GM21390 (cell line): ENCODE results near the gene SLC6A11.

Experiments used
- ATAC-seq: cut with Tn5 transposase; IDR thresholded peaks from one replicate; pipeline ENCODE4 v1.9.1; 2021; ENCODE audit not compliant: unreplicated experiment

The SLC6A11 gene

DNA sequence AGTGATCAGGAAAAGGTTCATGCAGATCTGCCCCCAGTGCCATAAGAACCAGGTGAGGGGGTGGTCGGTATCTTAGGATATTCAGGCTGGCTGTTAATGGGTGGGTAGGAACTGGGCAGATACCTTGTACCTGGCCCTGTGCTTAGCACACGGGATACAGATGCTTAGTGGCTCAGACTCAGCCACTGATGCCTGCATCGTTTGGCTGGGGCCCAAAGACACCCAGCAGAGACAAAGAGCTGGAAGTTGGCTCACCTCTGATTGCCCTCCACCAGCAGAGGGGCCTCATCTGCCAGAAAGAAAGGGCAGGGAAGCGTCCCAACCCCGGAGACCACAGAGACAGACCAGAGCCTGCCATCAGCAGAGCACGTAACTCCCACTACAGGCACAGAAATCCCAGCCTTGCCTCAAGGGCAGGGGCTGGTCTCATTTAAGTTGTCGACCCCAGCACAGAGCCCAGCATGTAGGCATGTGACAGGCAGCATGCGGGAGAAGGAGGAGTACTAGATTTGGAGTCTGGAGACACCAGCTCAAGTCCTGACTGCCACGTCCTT is 112.5 kb downstream of the SLC6A11 start:
- no peak for ATAC-seq

GRCh38 chr3:10928961-10929471 is 113.0 kb downstream of the SLC6A11 start:
- ATAC-seq, result no peak

DNA sequence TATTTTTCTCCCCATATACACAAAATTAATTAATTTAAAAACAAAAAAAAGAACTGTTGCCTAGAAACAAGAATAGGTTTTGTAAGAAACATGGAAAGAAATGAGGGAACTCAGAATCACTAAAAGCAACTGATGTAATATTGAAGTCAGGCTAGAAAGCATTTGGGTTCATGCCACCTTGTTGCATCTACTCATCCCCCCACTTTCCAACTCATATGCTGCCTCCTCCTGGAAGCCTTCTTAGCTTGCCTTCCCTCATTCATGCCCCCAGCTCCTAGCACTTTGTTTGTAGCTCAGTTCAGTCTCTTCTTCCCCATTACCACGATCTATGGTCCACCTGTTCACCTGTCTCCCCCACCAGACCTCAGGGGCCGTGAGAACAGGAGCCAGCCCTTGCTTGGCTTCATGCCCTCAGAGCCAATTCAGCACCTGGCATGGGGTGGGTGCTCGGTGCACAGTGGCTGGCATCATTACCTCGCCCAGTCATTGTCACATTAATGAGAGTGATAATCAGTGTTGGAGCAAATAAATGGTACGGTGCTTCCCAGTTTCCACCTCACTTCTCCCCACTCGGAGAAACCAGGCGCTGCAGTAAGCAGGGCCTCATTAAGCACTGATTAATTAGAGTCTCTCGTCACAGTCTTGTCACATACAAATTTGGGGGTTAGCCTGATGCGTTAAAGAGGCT is 114.1 kb downstream of the SLC6A11 start:
- ATAC-seq, result no peak

DNA sequence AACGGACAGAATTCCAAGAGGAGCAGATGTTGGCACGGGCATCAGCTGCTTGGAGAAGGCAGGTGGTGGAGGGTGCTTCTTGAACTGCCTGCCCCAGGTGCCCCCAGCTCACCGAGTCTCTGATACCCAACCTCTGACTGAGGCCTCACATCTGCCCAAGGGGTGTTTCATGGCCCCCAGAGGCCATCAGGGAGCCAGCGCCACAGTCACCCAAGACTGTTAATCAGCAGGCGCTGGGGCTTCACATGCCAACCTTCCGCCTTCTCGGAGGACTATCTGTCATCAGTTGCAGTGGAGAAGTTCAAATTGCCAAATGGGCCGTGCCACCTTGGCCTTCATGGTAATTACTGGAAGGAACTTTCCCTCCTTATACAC is 114.6 kb downstream of the SLC6A11 start:
- ATAC-seq, result no peak

DNA sequence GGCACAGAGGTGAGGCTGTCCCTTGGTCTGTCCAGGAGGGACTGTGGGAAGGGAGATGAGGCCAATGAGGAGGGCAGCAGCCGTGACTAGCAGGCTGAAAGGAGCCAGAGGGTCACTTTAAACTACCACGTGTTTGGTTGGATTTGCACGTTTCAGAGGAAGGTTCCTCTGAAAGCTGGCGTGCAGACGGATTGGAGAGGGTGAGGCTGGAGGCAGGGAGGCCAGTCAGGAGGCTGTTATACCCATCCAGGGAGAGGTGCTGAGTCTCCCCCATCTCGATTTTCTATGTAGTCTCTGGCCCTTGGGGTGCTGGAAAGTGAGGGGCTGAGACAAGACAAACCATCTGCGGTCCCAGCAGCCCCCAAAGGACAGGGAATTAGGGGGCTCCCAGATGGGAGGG is 116.6 kb downstream of the SLC6A11 start:
- no peak for ATAC-seq

DNA sequence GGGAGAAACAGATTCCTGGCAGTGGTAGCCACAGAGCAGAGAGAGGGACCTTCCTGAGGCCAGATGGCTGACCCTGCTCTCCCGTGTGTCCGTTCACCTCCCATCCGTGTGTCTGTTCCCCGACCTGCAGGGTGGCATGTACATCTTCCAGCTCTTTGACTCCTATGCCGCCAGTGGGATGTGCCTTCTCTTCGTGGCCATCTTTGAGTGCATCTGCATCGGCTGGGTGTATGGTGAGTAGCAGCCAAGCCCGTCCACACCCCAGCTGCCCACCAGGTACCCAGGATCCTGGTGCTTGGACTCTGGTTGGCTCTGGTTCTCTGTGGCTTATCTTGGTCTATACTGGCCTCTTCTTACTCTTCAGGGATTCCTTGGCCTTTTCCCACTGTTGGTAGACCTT is 117.0 kb downstream of the SLC6A11 start:
- ATAC-seq, result no peak

- no peak for ATAC-seq
These were observed 117.4 kb downstream of the SLC6A11 start for GRCh38 chr3:10933470-10933804.

DNA sequence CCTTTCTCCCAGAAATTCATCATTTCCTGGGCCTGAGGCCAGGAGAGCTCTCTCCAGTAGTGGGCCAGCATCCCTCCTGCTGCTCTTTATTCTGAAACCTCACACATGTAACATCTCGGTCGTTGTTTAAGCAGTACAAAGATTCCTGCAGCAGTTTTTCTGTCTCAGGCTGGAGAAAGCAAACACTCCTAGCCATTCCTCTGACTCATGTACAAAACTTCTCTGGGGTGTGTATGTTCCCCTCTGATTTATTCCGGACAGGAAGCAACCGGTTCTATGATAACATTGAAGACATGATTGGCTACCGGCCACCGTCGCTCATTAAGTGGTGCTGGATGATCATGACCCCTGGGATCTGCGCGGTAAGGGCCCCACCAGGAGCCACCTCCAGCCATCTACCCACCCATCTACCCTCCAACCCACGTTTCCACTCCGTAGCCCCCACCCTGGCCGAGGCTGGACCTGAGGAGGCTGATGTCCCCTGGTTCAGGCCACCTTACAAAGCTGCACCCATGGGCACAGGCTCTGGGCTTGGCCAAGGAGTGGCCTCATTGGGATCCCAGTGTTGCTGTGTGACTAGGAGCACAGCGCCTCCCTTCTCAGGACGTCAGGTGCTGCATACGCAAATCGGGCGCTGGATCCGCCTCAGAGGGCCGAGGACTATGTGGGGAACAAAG is 117.9 kb downstream of the SLC6A11 start:
- ATAC-seq, result no peak

DNA sequence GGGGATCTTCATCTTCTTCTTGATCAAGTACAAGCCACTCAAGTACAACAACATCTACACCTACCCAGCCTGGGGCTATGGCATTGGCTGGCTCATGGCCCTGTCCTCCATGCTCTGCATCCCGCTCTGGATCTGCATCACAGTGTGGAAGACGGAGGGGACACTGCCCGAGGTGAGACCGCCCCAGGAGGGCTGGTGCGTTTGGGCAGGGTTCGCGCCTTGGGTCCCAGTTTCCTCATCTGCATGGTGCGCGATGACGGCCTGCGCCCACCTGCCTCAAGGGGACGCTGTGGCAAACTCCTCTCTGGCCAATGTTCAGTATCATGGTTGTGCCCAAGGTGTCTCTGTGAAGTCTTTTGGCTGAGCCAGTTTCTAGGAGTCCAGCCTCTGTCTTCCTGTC is 119.0 kb downstream of the SLC6A11 start:
- no peak for ATAC-seq

DNA sequence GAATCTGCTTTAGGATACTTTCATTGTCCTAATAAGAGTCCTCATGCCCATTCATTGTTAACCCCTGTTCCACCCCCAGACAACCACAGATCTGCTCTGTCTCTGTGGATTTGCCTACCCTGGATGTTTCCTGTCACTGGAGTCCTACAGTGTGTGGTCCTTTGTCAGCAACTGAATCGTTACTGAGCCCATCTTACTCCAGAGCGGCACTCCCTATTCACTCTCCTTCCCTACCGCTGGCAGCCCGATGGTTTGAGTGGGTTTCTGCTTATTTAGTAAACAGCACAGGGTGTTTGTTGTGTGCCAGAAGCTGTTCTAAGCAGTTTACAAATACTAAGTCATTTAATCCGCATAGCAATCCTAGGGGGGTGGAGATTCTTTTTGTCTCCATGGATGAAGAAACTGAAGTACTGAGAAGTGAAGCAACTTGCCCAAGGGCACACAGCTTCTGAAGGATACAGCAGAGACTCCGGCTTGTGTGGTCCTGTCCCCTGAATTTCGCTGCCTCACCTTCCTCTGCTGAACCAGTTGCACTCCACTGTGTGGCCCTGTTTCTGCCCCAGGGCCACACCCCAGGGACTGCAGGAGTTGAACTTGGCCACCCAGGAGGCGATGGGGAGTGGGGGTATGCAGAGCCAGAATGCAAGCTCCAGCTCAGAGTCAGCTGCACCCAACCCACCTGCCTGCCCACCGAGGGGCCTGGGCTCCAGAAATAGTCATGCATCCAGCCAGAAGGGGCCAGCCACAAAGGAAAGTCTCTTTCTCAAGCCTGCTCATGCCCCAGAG is 120.0 kb downstream of the SLC6A11 start:
- ATAC-seq, result no peak

DNA sequence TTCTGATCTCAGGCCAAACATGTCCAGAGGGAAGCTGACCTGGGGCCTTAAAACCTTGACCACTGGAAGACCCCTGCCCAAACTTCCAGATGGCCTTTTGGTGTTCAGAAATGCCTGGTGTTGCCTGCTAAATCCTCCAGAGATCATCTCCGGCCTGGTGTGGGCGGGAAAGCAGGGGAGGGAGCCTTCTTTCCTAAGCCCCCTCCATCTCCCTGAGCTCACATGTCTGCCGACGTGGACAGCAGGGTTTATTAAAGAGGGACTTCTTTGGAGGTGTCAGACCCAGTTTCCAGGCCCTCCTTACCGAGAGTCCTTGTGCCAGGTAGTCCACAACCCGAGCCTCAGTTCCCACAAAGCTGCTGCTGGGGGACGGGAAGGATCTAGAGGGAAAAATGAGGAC is 120.7 kb downstream of the SLC6A11 start:
- no peak for ATAC-seq

GRCh38 chr3:10937141-10937825 is 121.3 kb downstream of the SLC6A11 start:
- no peak for ATAC-seq

GRCh38 chr3:10939556-10939955 is 123.5 kb downstream of the SLC6A11 start:
- ATAC-seq, result no peak

DNA sequence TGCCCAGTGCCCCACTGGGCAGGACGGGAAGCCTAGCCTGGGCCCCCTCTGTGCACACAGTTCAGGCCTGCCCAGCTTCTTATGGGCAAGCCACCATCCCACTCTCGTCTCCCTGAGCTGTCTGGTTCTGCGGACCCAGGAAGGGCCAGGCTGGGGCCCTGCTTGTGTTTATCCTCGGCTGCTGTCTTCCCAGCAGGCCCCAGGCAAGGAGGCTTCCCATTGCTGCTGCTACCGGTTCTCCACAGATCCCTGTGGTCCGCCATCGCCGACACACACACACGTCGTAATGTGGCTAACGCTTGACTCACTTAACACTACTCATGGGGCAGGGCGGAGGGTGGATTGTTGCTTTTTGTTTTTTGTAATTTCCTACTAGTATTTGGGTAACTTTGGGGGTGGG is 124.1 kb downstream of the SLC6A11 start:
- ATAC-seq, result no peak

GRCh38 chr3:10941972-10942371 is 125.9 kb downstream of the SLC6A11 start:
- no peak for ATAC-seq

GRCh38 chr3:10942690-10943205 is 126.7 kb downstream of the SLC6A11 start:
- no peak for ATAC-seq

DNA sequence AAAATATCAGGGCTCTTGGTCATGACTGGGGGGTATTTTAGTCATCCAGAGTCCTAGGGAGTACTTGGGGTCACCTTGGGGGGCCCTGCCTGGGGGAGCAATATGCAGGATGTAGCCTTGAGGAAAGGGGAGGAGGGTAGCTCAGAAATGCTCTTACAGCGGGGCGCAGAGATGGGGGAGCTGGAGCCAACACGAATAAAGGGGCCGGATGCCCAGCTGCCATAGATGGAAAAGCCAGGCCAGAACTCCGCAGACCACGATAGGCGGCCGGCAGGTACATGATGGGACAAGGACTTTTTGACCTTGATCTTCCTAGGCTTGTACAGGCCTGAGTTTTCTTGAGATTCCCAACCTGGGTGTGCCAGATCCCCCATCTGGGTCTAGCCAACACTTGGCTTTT is 128.8 kb downstream of the SLC6A11 start:
- no peak for ATAC-seq

- ATAC-seq, result no peak
These were observed 129.8 kb downstream of the SLC6A11 start for GRCh38 chr3:10945683-10946287.

DNA sequence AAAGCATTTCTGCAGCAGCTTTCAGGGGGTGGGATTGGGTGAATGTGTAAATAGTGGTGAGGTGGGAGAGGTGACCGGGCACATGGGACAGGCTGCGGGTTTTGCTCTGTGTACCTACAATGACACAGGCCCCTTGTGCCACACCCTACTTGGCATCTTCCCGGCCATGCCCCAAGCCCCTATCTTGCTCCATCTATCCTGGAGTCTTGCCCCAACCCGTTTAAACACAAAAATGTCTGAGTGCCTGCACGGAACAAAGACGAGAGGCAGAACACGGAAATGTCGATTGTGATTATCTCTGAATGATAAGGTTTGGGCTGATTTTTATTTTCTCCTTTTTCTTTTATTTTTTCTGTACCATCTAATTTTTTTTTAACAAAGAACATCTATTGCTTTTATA is 130.5 kb downstream of the SLC6A11 start:
- ATAC-seq, result no peak

- ATAC-seq, result no peak
These were observed 132.3 kb downstream of the SLC6A11 start for GRCh38 chr3:10948326-10948725.

GRCh38 chr3:10949197-10949596 is 133.2 kb downstream of the SLC6A11 start:
- ATAC-seq, result no peak
